Thyroid gland (tissue), 4 donors: ENCODE results near the gene CD48. TPM values are rescaled to one million over a fixed set of nuclear protein-coding genes. Genes with fewer than 3 reads are reported as not detected.

Experiments used
- DNase-seq, 2 donors: peaks; one replicate each; pipeline ENCODE4 v3.0.0-alpha.2; 2019
- H3K27ac ChIP-seq, 3 donors: fragments of 200-600 bp; sonication (generic); 1 replicate in 2 of 3; 2 replicates in 1 of 3; pipeline ENCODE4 v1.5.1; 2016 to 2019; ENCODE audit warnings: mild to moderate bottlenecking in 1 of 3, moderate library complexity in 1 of 3
- H3K27me3 ChIP-seq: fragments of 200-600 bp; sonication (generic); one replicate; pipeline ENCODE4 v1.5.1; 2019
- H3K36me3 ChIP-seq, 2 donors: fragments of 200-600 bp; sonication (generic); one replicate each; pipeline ENCODE4 v1.5.1; 2016 to 2019
- H3K4me1 ChIP-seq, 2 donors: fragments of 200-600 bp; sonication (generic); one replicate each; pipeline ENCODE4 v1.5.1; 2017 to 2019
- H3K4me3 ChIP-seq, 3 donors: fragments of 200-600 bp; sonication (generic); replicated peaks in 1 of 3; 1 replicate in 2 of 3; 2 replicates in 1 of 3; pipeline ENCODE4 v1.5.1; 2016; ENCODE audit warnings: mild to moderate bottlenecking in 1 of 3
- H3K9me3 ChIP-seq: fragments of 200-600 bp; sonication (generic); one replicate; pipeline ENCODE4 v1.5.1; 2017
- CTCF ChIP-seq, 6 experiments: fragments of 200-600 bp in 3 of 6; fragments of 450-650 bp in 3 of 6; sonication (generic) in 3 of 6; IDR thresholded peaks; one replicate each; pipeline ENCODE4 v1.5.1; 2016 to 2019; ENCODE audit warnings: antibody characterized with exemption in 6 of 6, mild to moderate bottlenecking in 2 of 6, inconsistent platforms in 1 of 6, moderate library complexity in 1 of 6
- POLR2A ChIP-seq, 2 donors: fragments of 450-650 bp; IDR thresholded peaks; one replicate each; pipeline ENCODE4 v1.6.1; 2017; ENCODE audit warnings: antibody characterized with exemption in 2 of 2, mild to moderate bottlenecking in 2 of 2, moderate library complexity in 1 of 2
- WGBS, 2 donors: methylation state at CpG; one replicate each; pipeline ENCODE4 v1.1.5; 2017; 5-methylcytosine and 5-hydroxymethylcytosine counted together
- intact Hi-C: fragments of 100-400 bp; cut with DNase I; formaldehyde crosslinking; loops from one replicate; pipeline ENCODE4 v1.15.1; 2023
- total RNA-seq, 4 donors: library from RNA; depleted of rRNA; stranded (reverse); fragments of >200 nt; gene quantifications; one replicate each; pipeline ENCODE4 v1.2.3, GENCODE V29; 2016

Gene CD48
- total RNA-seq, 4 donors from 2014 or later = 3.5 to 13.6 (median 4.8) TPM

GRCh38 chr1:160685266-160685665 is 26.4 kb downstream of the CD48 start:
- no peak for TF ChIP-seq POLR2A (IDR thresholded peaks at IDR 0.05)
- TF ChIP-seq CTCF (IDR thresholded peaks at IDR 0.05) = no peak
- intact Hi-C loops = no loop called here
- H3K36me3 ChIP-seq = no peaks in the 10 kb centered on the region
- no peak overlapping the region for H3K27ac ChIP-seq
- no peaks in the 10 kb centered on the region for H3K27me3 ChIP-seq
- H3K4me1 ChIP-seq = no peaks in the 10 kb centered on the region
- DNase-seq = no peak
- no peaks in the 10 kb centered on the region for H3K9me3 ChIP-seq
- no peak overlapping the region for H3K4me3 ChIP-seq

GRCh38 chr1:160682983-160683865 is 28.4 kb downstream of the CD48 start:
- Histone ChIP-seq H3K27ac (no peak overlapping the region), H3K9me3 (no peaks in the 10 kb centered on the region), H3K36me3 (no peaks in the 10 kb centered on the region), H3K4me1 (no peaks in the 10 kb centered on the region), H3K27me3 (no peaks in the 10 kb centered on the region), H3K4me3 (no peak overlapping the region)
- 67 to 84% methylated on average over 4 of the region's 4 CpGs for WGBS, 2 donors
- no peak for DNase-seq
- intact Hi-C loops = loop anchor here (5.0 kb wide), 1 partner anchor 149 kb away; no protein-coding TSS in a partner anchor
- TF ChIP-seq POLR2A (IDR thresholded peaks at IDR 0.05) (no peak), CTCF (IDR thresholded peaks at IDR 0.05) (no peak)

- TF ChIP-seq CTCF (IDR thresholded peaks at IDR 0.05) (no peak), POLR2A (IDR thresholded peaks at IDR 0.05) (no peak)
- intact Hi-C loops = loop anchor here (5.0 kb wide), 1 partner anchor 150 kb away; no protein-coding TSS in a partner anchor
- no peaks in the 10 kb centered on the region for H3K9me3 ChIP-seq
- no peak for DNase-seq
- no peak overlapping the region for H3K4me3 ChIP-seq
- H3K27me3 ChIP-seq = no peaks in the 10 kb centered on the region
- H3K27ac ChIP-seq = no peak overlapping the region
- H3K36me3 ChIP-seq = no peaks in the 10 kb centered on the region
- 93 to 94% methylated on average over 3 of the region's 3 CpGs for WGBS, 2 donors
- no peaks in the 10 kb centered on the region for H3K4me1 ChIP-seq
These were observed 29.8 kb downstream of the CD48 start for GRCh38 chr1:160681891-160682140.

- Histone ChIP-seq H3K4me3 (no peak overlapping the region), H3K36me3 (no peaks in the 10 kb centered on the region), H3K9me3 (no peaks in the 10 kb centered on the region), H3K27me3 (no peaks in the 10 kb centered on the region), H3K4me1 (no peaks in the 10 kb centered on the region), H3K27ac (no peak overlapping the region)
- peak in 4 of 6 experiments; percentile 23 to 43 (median 40) for TF ChIP-seq CTCF (IDR thresholded peaks at IDR 0.05)
- TF ChIP-seq POLR2A (IDR thresholded peaks at IDR 0.05) = no peak
- intact Hi-C loops = loop anchor here (5.0 kb wide), 1 partner anchor 151 kb away; no protein-coding TSS in a partner anchor
- WGBS, 2 donors = 54 to 60% methylated on average over 10 of the region's 10 CpGs
- peak; percentile 42 to 57 for DNase-seq
These were observed 30.3 kb downstream of the CD48 start for GRCh38 chr1:160681066-160681890.

- no peak for TF ChIP-seq POLR2A (IDR thresholded peaks at IDR 0.05)
- TF ChIP-seq CTCF (IDR thresholded peaks at IDR 0.05) = no peak
- Histone ChIP-seq H3K27ac (no peak overlapping the region), H3K27me3 (no peaks in the 10 kb centered on the region), H3K36me3 (no peaks in the 10 kb centered on the region), H3K9me3 (no peaks in the 10 kb centered on the region), H3K4me1 (no peaks in the 10 kb centered on the region), H3K4me3 (no peak overlapping the region)
- no peak for DNase-seq
- intact Hi-C loops = loop anchor here (5.0 kb wide), 1 partner anchor 152 kb away; no protein-coding TSS in a partner anchor
- 92% methylated on average over 8 of the region's 8 CpGs for WGBS, 2 donors
These were observed 31.2 kb downstream of the CD48 start for GRCh38 chr1:160680399-160680798.
